ENCODE results near the gene NME7.

DNA sequence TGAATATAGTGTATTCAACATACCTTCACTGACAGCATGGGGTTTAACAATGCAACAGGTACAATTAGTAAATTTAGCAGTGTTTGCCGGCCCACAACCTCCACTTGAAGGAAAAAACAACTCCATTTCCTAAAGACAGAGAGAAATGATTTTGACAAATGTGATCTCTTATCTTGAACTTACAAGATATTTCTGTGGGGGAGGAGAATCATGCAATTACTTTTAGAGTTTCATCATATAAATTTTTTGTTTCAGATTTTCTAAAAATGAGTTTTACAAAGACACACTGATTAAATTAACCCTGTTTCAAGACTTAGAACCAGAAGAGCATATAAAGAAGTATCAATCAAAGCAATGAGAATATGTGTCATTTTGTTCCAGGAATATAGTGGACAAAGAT lies 80.3 kb downstream of the NME7 start:
- TF ChIP-seq POLR2AphosphoS5 (IDR thresholded peaks at IDR 0.05) (no peak), POLR2A (IDR thresholded peaks at IDR 0.05) (no peak)
- TF ChIP-seq, protein P1, sequence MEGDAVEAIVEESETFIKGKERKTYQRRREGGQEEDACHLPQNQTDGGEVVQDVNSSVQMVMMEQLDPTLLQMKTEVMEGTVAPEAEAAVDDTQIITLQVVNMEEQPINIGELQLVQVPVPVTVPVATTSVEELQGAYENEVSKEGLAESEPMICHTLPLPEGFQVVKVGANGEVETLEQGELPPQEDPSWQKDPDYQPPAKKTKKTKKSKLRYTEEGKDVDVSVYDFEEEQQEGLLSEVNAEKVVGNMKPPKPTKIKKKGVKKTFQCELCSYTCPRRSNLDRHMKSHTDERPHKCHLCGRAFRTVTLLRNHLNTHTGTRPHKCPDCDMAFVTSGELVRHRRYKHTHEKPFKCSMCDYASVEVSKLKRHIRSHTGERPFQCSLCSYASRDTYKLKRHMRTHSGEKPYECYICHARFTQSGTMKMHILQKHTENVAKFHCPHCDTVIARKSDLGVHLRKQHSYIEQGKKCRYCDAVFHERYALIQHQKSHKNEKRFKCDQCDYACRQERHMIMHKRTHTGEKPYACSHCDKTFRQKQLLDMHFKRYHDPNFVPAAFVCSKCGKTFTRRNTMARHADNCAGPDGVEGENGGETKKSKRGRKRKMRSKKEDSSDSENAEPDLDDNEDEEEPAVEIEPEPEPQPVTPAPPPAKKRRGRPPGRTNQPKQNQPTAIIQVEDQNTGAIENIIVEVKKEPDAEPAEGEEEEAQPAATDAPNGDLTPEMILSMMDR (IDR thresholded peaks at IDR 0.05 in 8 of 11, conservative IDR thresholded peaks at IDR 0.05 in 3 of 11) = no peak
